ENCODE data around the gene PRSS21. TPM values are rescaled to one million over a fixed set of nuclear protein-coding genes. Genes with fewer than 3 reads are reported as not detected.

Gene PRSS21
- total RNA-seq, 2 donors from 2014 or later, result not detected

GRCh38 chr16:2830355-2830695, 13.3 kb downstream of the PRSS21 start:
- no peak for TF ChIP-seq CTCF (IDR thresholded peaks at IDR 0.05)
- no peak for DNase-seq (ENCODE audit: low spot score)
- no peaks in the 10 kb centered on the region for H3K9me3 ChIP-seq
- peaks cover 0 to 3% of the 10 kb centered on the region in 2 donors for H3K4me1 ChIP-seq
- H3K36me3 ChIP-seq, result no peaks in the 10 kb centered on the region
- no peaks in the 10 kb centered on the region for H3K27me3 ChIP-seq
- no peak overlapping the region for H3K4me3 ChIP-seq
- H3K27ac ChIP-seq, result no peak overlapping the region

- H3K4me1 ChIP-seq, result peaks cover 0 to 12% of the 10 kb centered on the region in 2 donors
- no peak overlapping the region for H3K27ac ChIP-seq
- H3K4me3 ChIP-seq, result no peak overlapping the region
- H3K27me3 ChIP-seq, result no peaks in the 10 kb centered on the region
- H3K9me3 ChIP-seq, result no peaks in the 10 kb centered on the region
- H3K36me3 ChIP-seq, result no peaks in the 10 kb centered on the region
- no peak for DNase-seq (ENCODE audit: low spot score)
- TF ChIP-seq CTCF (IDR thresholded peaks at IDR 0.05), result no peak
These were observed 14.2 kb downstream of the PRSS21 start for GRCh38 chr16:2831203-2831602.

- H3K9me3 ChIP-seq, result no peaks in the 10 kb centered on the region
- no peak overlapping the region for H3K27ac ChIP-seq
- H3K4me1 ChIP-seq, result peaks cover 0 to 12% of the 10 kb centered on the region in 2 donors
- H3K27me3 ChIP-seq, result no peaks in the 10 kb centered on the region
- no peak for DNase-seq (ENCODE audit: low spot score)
- H3K36me3 ChIP-seq, result no peaks in the 10 kb centered on the region
- H3K4me3 ChIP-seq, result no peak overlapping the region
- no peak for TF ChIP-seq CTCF (IDR thresholded peaks at IDR 0.05)
These were observed 16.7 kb downstream of the PRSS21 start for GRCh38 chr16:2833776-2834175.

GRCh38 chr16:2834968-2835367, 17.9 kb downstream of the PRSS21 start:
- Histone ChIP-seq H3K4me1 (peaks cover 0 to 12% of the 10 kb centered on the region in 2 donors), H3K27ac (no peak overlapping the region), H3K4me3 (no peak overlapping the region), H3K9me3 (no peaks in the 10 kb centered on the region), H3K27me3 (no peaks in the 10 kb centered on the region), H3K36me3 (no peaks in the 10 kb centered on the region)
- no peak for DNase-seq (ENCODE audit: low spot score)
- no peak for TF ChIP-seq CTCF (IDR thresholded peaks at IDR 0.05)

GRCh38 chr16:2835638-2836493, 18.8 kb downstream of the PRSS21 start:
- H3K9me3 ChIP-seq, result no peaks in the 10 kb centered on the region
- no peak for DNase-seq (ENCODE audit: low spot score)
- no peaks in the 10 kb centered on the region for H3K27me3 ChIP-seq
- no peak overlapping the region for H3K4me3 ChIP-seq
- H3K36me3 ChIP-seq, result no peaks in the 10 kb centered on the region
- no peak overlapping the region for H3K27ac ChIP-seq
- H3K4me1 ChIP-seq, result peaks cover 0 to 12% of the 10 kb centered on the region in 2 donors
- no peak for TF ChIP-seq CTCF (IDR thresholded peaks at IDR 0.05)
